ENCODE measurements around the gene OR2J2. TPM values are rescaled to one million over a fixed set of nuclear protein-coding genes. Genes with fewer than 3 reads are reported as not detected.
"Not testable (repeated sequence)": the region's sequence is repeated elsewhere in the genome, so short reads cannot be mapped to it uniquely, and the experiment has no call there.

OR2J2 gene
- total RNA-seq, 4 donors from 2014 or later: not detected

GRCh38 chr6:29142309-29142708 is 28.4 kb upstream of the OR2J2 start:
- TF ChIP-seq POLR2A (IDR thresholded peaks at IDR 0.05): no peak
- no peak for TF ChIP-seq CTCF (IDR thresholded peaks at IDR 0.05)
- no peak overlapping the region for H3K4me3 ChIP-seq
- H3K27ac ChIP-seq: no peak overlapping the region
- no peak for DNase-seq (ENCODE audit: low spot score in 2 of 2)
- no peaks in the 10 kb centered on the region for H3K36me3 ChIP-seq
- no peaks in the 10 kb centered on the region for H3K27me3 ChIP-seq
- H3K9me3 ChIP-seq: peaks cover 0 to 3% (median 0%) of the 10 kb centered on the region in 4 donors
- no peaks in the 10 kb centered on the region for H3K4me1 ChIP-seq

GRCh38 chr6:29146179-29146578 is 24.5 kb upstream of the OR2J2 start:
- 61 to 67% methylated on average over 2 of the region's 2 CpGs for WGBS, 2 donors
- H3K4me1 ChIP-seq: no peaks in the 10 kb centered on the region

GRCh38 chr6:29147074-29147473 is 23.6 kb upstream of the OR2J2 start:
- H3K27me3 ChIP-seq: no peaks in the 10 kb centered on the region
- peaks cover 0 to 10% (median 0%) of the 10 kb centered on the region in 4 donors for H3K9me3 ChIP-seq
- no peak overlapping the region for H3K4me3 ChIP-seq
- H3K36me3 ChIP-seq: no peaks in the 10 kb centered on the region
- no peaks in the 10 kb centered on the region for H3K4me1 ChIP-seq
- 90 to 92% methylated on average over 3 of the region's 3 CpGs for WGBS, 2 donors
- H3K27ac ChIP-seq: no peak overlapping the region
- DNase-seq (ENCODE audit: low spot score in 2 of 2): no peak
- no peak for TF ChIP-seq CTCF (IDR thresholded peaks at IDR 0.05)
- TF ChIP-seq EP300 (IDR thresholded peaks at IDR 0.05): no peak
- TF ChIP-seq POLR2A (IDR thresholded peaks at IDR 0.05): no peak

More at GRCh38 chr6:29146179-29146578, 24.5 kb upstream of the OR2J2 start:
- TF ChIP-seq EP300 (IDR thresholded peaks at IDR 0.05) (no peak), POLR2A (IDR thresholded peaks at IDR 0.05) (no peak), CTCF (IDR thresholded peaks at IDR 0.05) (no peak)
- no peak for DNase-seq (ENCODE audit: low spot score in 2 of 2)
- Histone ChIP-seq H3K9me3 (peaks cover 0 to 10% (median 0%) of the 10 kb centered on the region in 4 donors), H3K27ac (no peak overlapping the region), H3K27me3 (no peaks in the 10 kb centered on the region), H3K36me3 (no peaks in the 10 kb centered on the region), H3K4me3 (no peak overlapping the region)

- WGBS, 2 donors: 71 to 74% methylated on average over 3 of the region's 3 CpGs
- H3K27me3 ChIP-seq; H3K4me3 ChIP-seq; H3K36me3 ChIP-seq; H3K27ac ChIP-seq; H3K4me1 ChIP-seq; DNase-seq (ENCODE audit: low spot score in 2 of 2); H3K9me3 ChIP-seq: not testable (repeated sequence)
Measured at GRCh38 chr6:29149444-29149843, 21.3 kb upstream of the OR2J2 start.

GRCh38 chr6:29153083-29153482 is 17.6 kb upstream of the OR2J2 start:
- DNase-seq (ENCODE audit: low spot score in 2 of 2): no peak
- 76 to 82% methylated on average over 1 of the region's 1 CpG for WGBS, 2 donors
- Histone ChIP-seq H3K4me1 (no peaks in the 10 kb centered on the region), H3K27me3 (no peaks in the 10 kb centered on the region), H3K27ac (no peak overlapping the region), H3K36me3 (no peaks in the 10 kb centered on the region), H3K4me3 (no peak overlapping the region), H3K9me3 (peaks cover 0 to 6% (median 0%) of the 10 kb centered on the region in 4 donors)
- TF ChIP-seq POLR2A (IDR thresholded peaks at IDR 0.05) (no peak), CTCF (IDR thresholded peaks at IDR 0.05) (no peak), EP300 (IDR thresholded peaks at IDR 0.05) (no peak)

GRCh38 chr6:29155182-29155581 is 15.5 kb upstream of the OR2J2 start:
- not testable (repeated sequence) for H3K36me3 ChIP-seq; H3K27me3 ChIP-seq; H3K4me1 ChIP-seq; H3K9me3 ChIP-seq; H3K4me3 ChIP-seq; DNase-seq (ENCODE audit: low spot score in 2 of 2); H3K27ac ChIP-seq
- 55 to 58% methylated on average over 1 of the region's 1 CpG for WGBS, 2 donors

- 90 to 95% methylated on average over 9 to 11 of the region's 29 CpGs for WGBS, 2 donors
- H3K36me3 ChIP-seq; H3K27ac ChIP-seq; H3K4me1 ChIP-seq; H3K27me3 ChIP-seq; DNase-seq (ENCODE audit: low spot score in 2 of 2); H3K4me3 ChIP-seq; H3K9me3 ChIP-seq: not testable (repeated sequence)
Measured at GRCh38 chr6:29159922-29160321, 10.8 kb upstream of the OR2J2 start.

GRCh38 chr6:29165571-29165970 is 5.1 kb upstream of the OR2J2 start:
- 93% methylated on average over 16 of the region's 28 CpGs for WGBS, 2 donors
- not testable (repeated sequence) for H3K27ac ChIP-seq; H3K4me1 ChIP-seq; H3K4me3 ChIP-seq; H3K27me3 ChIP-seq; H3K36me3 ChIP-seq; H3K9me3 ChIP-seq; DNase-seq (ENCODE audit: low spot score in 2 of 2)
